Activated naive CD8-positive, alpha-beta T cell (primary cell): Measurements from ENCODE around the gene LCT.
"Not testable (repeated sequence)": the region's sequence is repeated elsewhere in the genome, so short reads cannot be mapped to it uniquely, and the experiment has no call there.

Experiments
- H3K27ac Mint-ChIP-seq: one replicate; pipeline ENCODE4 v1.8.0; 2021; ENCODE audit warnings: mixed read lengths
- H3K27me3 Mint-ChIP-seq: one replicate; pipeline ENCODE4 v1.8.0; 2021; ENCODE audit warnings: mixed read lengths
- H3K36me3 Mint-ChIP-seq: one replicate; pipeline ENCODE4 v1.8.0; 2021; ENCODE audit warnings: mixed read lengths
- H3K4me1 Mint-ChIP-seq: one replicate; pipeline ENCODE4 v1.8.0; 2021; ENCODE audit warnings: low read depth, mixed read lengths
- H3K4me3 Mint-ChIP-seq: one replicate; pipeline ENCODE4 v1.8.0; 2021; ENCODE audit warnings: mild to moderate bottlenecking, mixed read lengths
- H3K9me3 Mint-ChIP-seq: one replicate; pipeline ENCODE4 v1.8.0; 2021; ENCODE audit warnings: low read depth, mixed read lengths

The LCT gene

GRCh38 chr2:135820003-135820618 is 16.9 kb downstream of the LCT start:
- H3K36me3 Mint-ChIP-seq = peaks cover 15% of the 10 kb centered on the region
- H3K4me3 Mint-ChIP-seq = peak overlapping the region; percentile 76
- peaks cover 5% of the 10 kb centered on the region for H3K9me3 Mint-ChIP-seq
- H3K27ac Mint-ChIP-seq = peak overlapping the region; percentile 95
- H3K4me1 Mint-ChIP-seq = peaks cover 58% of the 10 kb centered on the region
- H3K27me3 Mint-ChIP-seq = no peaks in the 10 kb centered on the region

- peak overlapping the region; percentile 76 for H3K4me3 Mint-ChIP-seq
- peak overlapping the region; percentile 95 for H3K27ac Mint-ChIP-seq
- H3K27me3 Mint-ChIP-seq = no peaks in the 10 kb centered on the region
- peaks cover 5% of the 10 kb centered on the region for H3K9me3 Mint-ChIP-seq
- peaks cover 62% of the 10 kb centered on the region for H3K4me1 Mint-ChIP-seq
- peaks cover 15% of the 10 kb centered on the region for H3K36me3 Mint-ChIP-seq
These were observed 17.9 kb downstream of the LCT start for GRCh38 chr2:135818937-135819610.

GRCh38 chr2:135817951-135818350 is 19.0 kb downstream of the LCT start:
- no peak overlapping the region for H3K27ac Mint-ChIP-seq
- H3K9me3 Mint-ChIP-seq = peaks cover under 1% of the 10 kb centered on the region
- H3K4me1 Mint-ChIP-seq = peaks cover 62% of the 10 kb centered on the region
- no peak overlapping the region for H3K4me3 Mint-ChIP-seq
- H3K27me3 Mint-ChIP-seq = no peaks in the 10 kb centered on the region
- H3K36me3 Mint-ChIP-seq = peaks cover 9% of the 10 kb centered on the region

GRCh38 chr2:135817466-135817865 is 19.5 kb downstream of the LCT start:
- peaks cover 5% of the 10 kb centered on the region for H3K36me3 Mint-ChIP-seq
- no peak overlapping the region for H3K4me3 Mint-ChIP-seq
- H3K27ac Mint-ChIP-seq = no peak overlapping the region
- H3K4me1 Mint-ChIP-seq = peaks cover 58% of the 10 kb centered on the region
- no peaks in the 10 kb centered on the region for H3K27me3 Mint-ChIP-seq
- no peaks in the 10 kb centered on the region for H3K9me3 Mint-ChIP-seq

GRCh38 chr2:135815269-135815668 is 21.7 kb downstream of the LCT start:
- Mint-ChIP-seq H3K9me3 (no peaks in the 10 kb centered on the region), H3K27me3 (no peaks in the 10 kb centered on the region), H3K27ac (peak overlapping the region; percentile 94), H3K4me1 (peaks cover 40% of the 10 kb centered on the region), H3K4me3 (peak overlapping the region; percentile 48), H3K36me3 (peaks cover 3% of the 10 kb centered on the region)

GRCh38 chr2:135812907-135813511 is 24.0 kb downstream of the LCT start:
- no peak overlapping the region for H3K27ac Mint-ChIP-seq
- H3K4me1 Mint-ChIP-seq = peaks cover 22% of the 10 kb centered on the region
- no peak overlapping the region for H3K4me3 Mint-ChIP-seq
- H3K9me3 Mint-ChIP-seq = no peaks in the 10 kb centered on the region
- H3K36me3 Mint-ChIP-seq = peaks cover 3% of the 10 kb centered on the region
- H3K27me3 Mint-ChIP-seq = no peaks in the 10 kb centered on the region

GRCh38 chr2:135807874-135808273 is 29.1 kb downstream of the LCT start:
- H3K27me3 Mint-ChIP-seq, H3K27ac Mint-ChIP-seq, H3K4me1 Mint-ChIP-seq, H3K4me3 Mint-ChIP-seq, H3K36me3 Mint-ChIP-seq, H3K9me3 Mint-ChIP-seq: not testable (repeated sequence)

- Mint-ChIP-seq H3K27ac (no peak overlapping the region), H3K36me3 (peaks cover 11% of the 10 kb centered on the region), H3K27me3 (no peaks in the 10 kb centered on the region), H3K9me3 (peaks cover 5% of the 10 kb centered on the region), H3K4me3 (no peak overlapping the region), H3K4me1 (no peaks in the 10 kb centered on the region)
These were observed 33.7 kb downstream of the LCT start for GRCh38 chr2:135803278-135803677.

- peaks cover 5% of the 10 kb centered on the region for H3K9me3 Mint-ChIP-seq
- H3K27ac Mint-ChIP-seq = no peak overlapping the region
- H3K36me3 Mint-ChIP-seq = peaks cover 11% of the 10 kb centered on the region
- H3K4me1 Mint-ChIP-seq = peaks cover 2% of the 10 kb centered on the region
- H3K27me3 Mint-ChIP-seq = no peaks in the 10 kb centered on the region
- H3K4me3 Mint-ChIP-seq = no peak overlapping the region
These were observed 34.6 kb downstream of the LCT start for GRCh38 chr2:135802350-135802749.

GRCh38 chr2:135800513-135801460 is 36.2 kb downstream of the LCT start:
- Mint-ChIP-seq H3K4me1 (peaks cover 3% of the 10 kb centered on the region), H3K27ac (no peak overlapping the region), H3K9me3 (peaks cover 5% of the 10 kb centered on the region), H3K4me3 (no peak overlapping the region), H3K27me3 (no peaks in the 10 kb centered on the region), H3K36me3 (peaks cover 11% of the 10 kb centered on the region)

- no peak overlapping the region for H3K27ac Mint-ChIP-seq
- H3K4me1 Mint-ChIP-seq = peaks cover 7% of the 10 kb centered on the region
- H3K27me3 Mint-ChIP-seq = no peaks in the 10 kb centered on the region
- no peak overlapping the region for H3K4me3 Mint-ChIP-seq
- H3K36me3 Mint-ChIP-seq = peaks cover 11% of the 10 kb centered on the region
- H3K9me3 Mint-ChIP-seq = peaks cover 5% of the 10 kb centered on the region
These were observed 37.2 kb downstream of the LCT start for GRCh38 chr2:135799738-135800137.

- Mint-ChIP-seq H3K4me1 (peaks cover 10% of the 10 kb centered on the region), H3K9me3 (peaks cover 5% of the 10 kb centered on the region), H3K4me3 (no peak overlapping the region), H3K27ac (no peak overlapping the region), H3K36me3 (peaks cover 11% of the 10 kb centered on the region), H3K27me3 (no peaks in the 10 kb centered on the region)
These were observed 38.2 kb downstream of the LCT start for GRCh38 chr2:135798762-135799161.

GRCh38 chr2:135798275-135798705 is 38.7 kb downstream of the LCT start:
- H3K4me3 Mint-ChIP-seq = no peak overlapping the region
- peaks cover 5% of the 10 kb centered on the region for H3K9me3 Mint-ChIP-seq
- peaks cover 11% of the 10 kb centered on the region for H3K36me3 Mint-ChIP-seq
- H3K27ac Mint-ChIP-seq = no peak overlapping the region
- no peaks in the 10 kb centered on the region for H3K27me3 Mint-ChIP-seq
- peaks cover 10% of the 10 kb centered on the region for H3K4me1 Mint-ChIP-seq

GRCh38 chr2:135797497-135798274 is 39.3 kb downstream of the LCT start:
- Mint-ChIP-seq H3K27ac (no peak overlapping the region), H3K4me1 (peaks cover 14% of the 10 kb centered on the region), H3K4me3 (no peak overlapping the region), H3K27me3 (no peaks in the 10 kb centered on the region), H3K36me3 (peaks cover 11% of the 10 kb centered on the region), H3K9me3 (peaks cover 5% of the 10 kb centered on the region)
